ENCODE data around the gene PTP4A2.

GRCh38 chr1:31984419-31985347 lies 46.5 kb upstream of the PTP4A2 start:
- TF ChIP-seq EZH2phosphoT487 (IDR thresholded peaks at IDR 0.05; ENCODE audit: borderline replicate concordance, low read depth), result no peak
- TF ChIP-seq, protein P1, sequence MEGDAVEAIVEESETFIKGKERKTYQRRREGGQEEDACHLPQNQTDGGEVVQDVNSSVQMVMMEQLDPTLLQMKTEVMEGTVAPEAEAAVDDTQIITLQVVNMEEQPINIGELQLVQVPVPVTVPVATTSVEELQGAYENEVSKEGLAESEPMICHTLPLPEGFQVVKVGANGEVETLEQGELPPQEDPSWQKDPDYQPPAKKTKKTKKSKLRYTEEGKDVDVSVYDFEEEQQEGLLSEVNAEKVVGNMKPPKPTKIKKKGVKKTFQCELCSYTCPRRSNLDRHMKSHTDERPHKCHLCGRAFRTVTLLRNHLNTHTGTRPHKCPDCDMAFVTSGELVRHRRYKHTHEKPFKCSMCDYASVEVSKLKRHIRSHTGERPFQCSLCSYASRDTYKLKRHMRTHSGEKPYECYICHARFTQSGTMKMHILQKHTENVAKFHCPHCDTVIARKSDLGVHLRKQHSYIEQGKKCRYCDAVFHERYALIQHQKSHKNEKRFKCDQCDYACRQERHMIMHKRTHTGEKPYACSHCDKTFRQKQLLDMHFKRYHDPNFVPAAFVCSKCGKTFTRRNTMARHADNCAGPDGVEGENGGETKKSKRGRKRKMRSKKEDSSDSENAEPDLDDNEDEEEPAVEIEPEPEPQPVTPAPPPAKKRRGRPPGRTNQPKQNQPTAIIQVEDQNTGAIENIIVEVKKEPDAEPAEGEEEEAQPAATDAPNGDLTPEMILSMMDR (IDR thresholded peaks at IDR 0.05), result no peak
- TF ChIP-seq MEF2A (IDR thresholded peaks at IDR 0.05; ENCODE audit: borderline replicate concordance, low read depth), result no peak
- TF ChIP-seq PBX3 (IDR thresholded peaks at IDR 0.05), result no peak
- TF ChIP-seq SIN3A (IDR thresholded peaks at IDR 0.05; ENCODE audit: borderline replicate concordance, low read depth, low read length), result no peak
- no peak for TF ChIP-seq ZBTB33 (IDR thresholded peaks at IDR 0.05; ENCODE audit: borderline replicate concordance, low read depth)
- TF ChIP-seq POLR2AphosphoS5 (IDR thresholded peaks at IDR 0.05; ENCODE audit: low read depth, low read length), result no peak

Measured in SK-N-SH (cell line).